ENCODE data around the gene GORASP2.

DNA sequence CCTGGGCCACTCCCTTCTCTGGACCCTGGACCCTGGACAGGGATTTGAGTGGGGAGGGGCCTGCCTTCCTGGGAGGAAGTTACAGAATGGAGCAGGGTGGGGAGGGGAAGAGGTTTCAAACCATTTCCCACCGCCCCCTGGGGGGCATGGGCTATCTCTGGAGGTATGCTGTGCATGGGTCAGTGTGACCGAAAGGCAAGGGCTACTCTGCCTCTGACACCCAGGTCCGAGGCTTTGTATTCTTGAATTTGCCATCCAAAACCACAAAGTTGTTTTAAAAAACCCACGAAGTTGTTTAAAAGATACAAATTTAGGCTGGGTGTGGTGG, 46.9 kb downstream of the GORASP2 start:
- TF ChIP-seq, protein P1, sequence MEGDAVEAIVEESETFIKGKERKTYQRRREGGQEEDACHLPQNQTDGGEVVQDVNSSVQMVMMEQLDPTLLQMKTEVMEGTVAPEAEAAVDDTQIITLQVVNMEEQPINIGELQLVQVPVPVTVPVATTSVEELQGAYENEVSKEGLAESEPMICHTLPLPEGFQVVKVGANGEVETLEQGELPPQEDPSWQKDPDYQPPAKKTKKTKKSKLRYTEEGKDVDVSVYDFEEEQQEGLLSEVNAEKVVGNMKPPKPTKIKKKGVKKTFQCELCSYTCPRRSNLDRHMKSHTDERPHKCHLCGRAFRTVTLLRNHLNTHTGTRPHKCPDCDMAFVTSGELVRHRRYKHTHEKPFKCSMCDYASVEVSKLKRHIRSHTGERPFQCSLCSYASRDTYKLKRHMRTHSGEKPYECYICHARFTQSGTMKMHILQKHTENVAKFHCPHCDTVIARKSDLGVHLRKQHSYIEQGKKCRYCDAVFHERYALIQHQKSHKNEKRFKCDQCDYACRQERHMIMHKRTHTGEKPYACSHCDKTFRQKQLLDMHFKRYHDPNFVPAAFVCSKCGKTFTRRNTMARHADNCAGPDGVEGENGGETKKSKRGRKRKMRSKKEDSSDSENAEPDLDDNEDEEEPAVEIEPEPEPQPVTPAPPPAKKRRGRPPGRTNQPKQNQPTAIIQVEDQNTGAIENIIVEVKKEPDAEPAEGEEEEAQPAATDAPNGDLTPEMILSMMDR (IDR thresholded peaks at IDR 0.05; ENCODE audit: low read length), result no peak
- no peak for TF ChIP-seq EZH2 (IDR thresholded peaks at IDR 0.05; ENCODE audit: borderline replicate concordance, low read length)

All from OCI-LY1 (cell line).